HG03439 (cell line): Measurements from ENCODE around the gene SCGN.

Source experiments
- ATAC-seq: cut with Tn5 transposase; IDR thresholded peaks from one replicate; pipeline ENCODE4 v1.9.1; 2021; ENCODE audit warnings: mild to moderate bottlenecking, moderate library complexity; ENCODE audit not compliant: unreplicated experiment

SCGN gene

GRCh38 chr6:25684565-25684964, 32.5 kb downstream of the SCGN start:
- ATAC-seq: no peak

DNA sequence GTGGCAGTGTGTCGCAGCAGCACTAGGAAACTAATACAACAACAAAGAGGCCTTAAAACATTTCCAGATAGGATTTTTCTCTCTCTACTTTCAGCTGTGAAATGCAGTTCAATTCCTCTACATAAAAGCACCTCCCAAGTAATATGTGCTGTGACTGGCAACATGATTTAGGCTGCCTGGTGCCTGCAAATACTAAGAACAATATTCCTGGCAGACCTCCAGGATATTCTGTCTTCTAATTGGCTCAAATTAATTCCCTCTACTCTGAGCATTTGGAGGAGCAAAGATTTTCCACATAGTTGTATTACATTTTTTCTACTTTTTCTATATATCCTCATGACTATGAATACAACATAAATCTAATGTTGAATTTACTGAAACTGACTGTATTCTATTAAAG, 33.2 kb downstream of the SCGN start:
- ATAC-seq: no peak

DNA sequence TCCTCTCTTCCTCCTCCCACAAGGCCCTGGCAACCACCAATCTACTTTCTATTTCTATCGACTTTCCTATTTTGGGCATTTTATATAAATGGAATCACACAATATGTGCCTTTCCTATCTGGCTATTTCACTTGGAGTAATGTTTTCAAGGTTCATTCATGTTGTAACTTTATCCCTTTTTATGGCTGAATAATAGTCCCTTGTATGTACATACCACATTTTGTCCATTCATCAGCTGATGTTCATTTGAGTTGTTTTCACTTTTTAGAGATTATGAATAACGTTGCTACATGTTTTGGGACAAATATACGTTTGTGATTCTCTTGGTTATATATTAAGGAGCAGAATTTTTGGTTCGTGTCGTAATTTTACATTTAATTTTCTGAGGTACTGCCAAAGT, 33.9 kb downstream of the SCGN start:
- no peak for ATAC-seq

DNA sequence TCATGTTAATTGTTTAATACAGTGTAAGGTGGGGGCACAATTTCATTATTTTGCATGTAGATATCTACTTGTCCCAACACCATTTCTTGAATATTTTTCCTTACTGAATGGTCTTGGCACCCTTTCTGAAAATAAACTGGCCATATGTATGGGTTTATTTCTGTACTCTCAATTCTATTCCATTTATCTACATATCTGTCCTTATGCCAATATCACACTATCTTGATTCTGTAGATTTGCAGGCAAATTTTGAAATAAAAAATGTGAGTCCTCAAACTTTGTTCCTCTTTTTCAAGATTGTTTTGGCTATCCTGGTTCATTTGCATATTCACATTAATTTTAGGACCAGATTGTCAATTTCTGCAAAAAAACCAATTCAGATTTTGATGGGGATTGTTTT, 34.8 kb downstream of the SCGN start:
- ATAC-seq: no peak

DNA sequence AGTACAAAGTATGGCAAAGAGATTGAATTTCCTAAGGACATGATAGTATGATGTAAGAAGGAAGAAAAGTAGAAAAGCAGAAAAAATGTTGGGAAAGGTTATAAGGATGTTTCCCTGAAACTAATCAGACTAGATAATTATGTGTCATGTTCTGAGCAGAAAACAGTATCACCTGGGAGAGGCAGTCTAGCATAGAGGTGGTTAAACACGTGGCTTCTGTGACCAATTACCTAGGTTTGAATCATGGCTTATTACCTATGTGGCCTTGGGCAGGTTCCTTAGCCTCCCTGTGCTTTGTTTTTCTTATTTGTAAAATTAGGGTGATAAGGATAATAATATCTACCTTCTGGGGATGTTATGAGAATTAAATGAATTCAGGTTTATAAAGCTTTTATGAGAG, 38.0 kb downstream of the SCGN start:
- ATAC-seq: no peak

GRCh38 chr6:25691894-25692293, 39.9 kb downstream of the SCGN start:
- ATAC-seq: no peak

DNA sequence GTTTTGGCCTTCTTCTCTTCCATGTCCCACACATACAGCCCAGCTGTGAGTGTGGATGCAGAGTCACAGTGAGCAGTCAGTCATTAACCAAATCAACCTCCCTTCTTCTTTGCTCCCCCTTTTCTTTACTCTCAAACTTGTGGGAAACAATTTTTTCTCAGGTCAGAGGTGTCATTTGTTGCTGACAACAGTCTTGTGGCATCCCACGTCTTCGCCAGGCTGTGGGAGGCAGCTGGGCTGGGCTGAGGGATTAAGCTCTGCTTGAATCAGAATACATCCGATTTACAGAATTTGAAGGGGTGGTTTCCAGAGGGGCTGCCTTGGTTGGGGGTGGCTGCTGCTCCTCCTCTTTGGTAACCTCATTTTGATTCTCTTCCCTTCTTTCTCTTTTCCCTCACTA, 40.5 kb downstream of the SCGN start:
- no peak for ATAC-seq

DNA sequence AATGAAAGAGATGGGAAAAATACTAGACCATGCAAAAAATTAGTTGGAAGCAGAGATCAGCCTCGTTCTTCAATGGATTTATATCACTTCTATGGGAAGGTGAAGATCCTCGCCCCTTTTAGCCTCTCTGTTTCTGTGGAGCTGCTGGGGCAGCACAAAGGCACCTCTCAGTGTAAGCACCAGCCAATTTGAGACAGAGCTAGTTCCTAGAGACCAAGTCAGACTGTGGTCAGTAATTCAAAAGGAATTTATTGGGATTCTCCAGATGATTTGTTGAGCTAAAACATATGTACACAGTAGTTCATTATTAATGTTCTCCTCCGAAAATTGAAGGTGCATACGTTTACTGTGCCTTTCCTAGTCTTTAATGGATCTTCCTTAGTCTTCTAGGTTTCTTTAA, 42.4 kb downstream of the SCGN start:
- no peak for ATAC-seq

GRCh38 chr6:25695671-25696070, 43.7 kb downstream of the SCGN start:
- ATAC-seq: no peak

GRCh38 chr6:25697537-25698340, 45.7 kb downstream of the SCGN start:
- no peak for ATAC-seq

DNA sequence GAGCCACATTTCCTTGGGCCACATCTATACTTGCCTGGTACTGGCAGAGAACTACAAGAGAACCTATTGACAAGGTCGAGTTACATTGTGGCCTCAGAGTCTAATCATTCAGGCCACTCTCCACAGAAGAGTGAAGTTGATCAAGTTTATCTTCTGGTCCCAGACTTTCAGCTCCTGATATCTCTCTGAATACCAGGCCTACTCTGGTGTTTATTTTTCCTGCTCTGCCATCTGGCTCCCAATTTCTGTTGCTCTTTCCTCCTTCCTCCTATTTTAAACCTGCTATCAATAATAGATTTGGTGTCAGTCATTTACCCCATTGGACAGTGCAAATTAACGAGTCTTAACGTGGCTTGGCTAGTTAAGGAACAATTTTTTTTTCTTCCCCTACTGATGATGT, 46.6 kb downstream of the SCGN start:
- no peak for ATAC-seq

DNA sequence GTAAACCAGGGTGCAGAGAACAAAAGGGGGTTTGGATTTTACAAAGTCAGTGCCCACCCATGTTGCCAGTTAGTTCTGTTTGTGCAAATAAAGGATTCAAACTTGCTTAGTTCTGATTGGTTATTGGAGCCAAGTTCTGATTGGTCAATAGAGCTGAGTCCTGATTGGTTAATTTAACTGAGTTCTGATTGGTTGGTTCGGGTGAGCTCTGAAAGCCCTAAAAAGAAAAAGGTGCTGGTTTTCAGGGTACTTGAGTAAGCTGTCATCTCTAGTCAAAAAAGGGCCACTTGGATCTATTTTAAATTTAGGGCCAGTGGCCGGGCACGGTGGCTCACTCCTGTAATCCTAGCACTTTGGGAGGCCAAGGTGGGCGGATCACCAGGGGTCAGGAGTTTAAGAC, 47.6 kb downstream of the SCGN start:
- no peak for ATAC-seq

DNA sequence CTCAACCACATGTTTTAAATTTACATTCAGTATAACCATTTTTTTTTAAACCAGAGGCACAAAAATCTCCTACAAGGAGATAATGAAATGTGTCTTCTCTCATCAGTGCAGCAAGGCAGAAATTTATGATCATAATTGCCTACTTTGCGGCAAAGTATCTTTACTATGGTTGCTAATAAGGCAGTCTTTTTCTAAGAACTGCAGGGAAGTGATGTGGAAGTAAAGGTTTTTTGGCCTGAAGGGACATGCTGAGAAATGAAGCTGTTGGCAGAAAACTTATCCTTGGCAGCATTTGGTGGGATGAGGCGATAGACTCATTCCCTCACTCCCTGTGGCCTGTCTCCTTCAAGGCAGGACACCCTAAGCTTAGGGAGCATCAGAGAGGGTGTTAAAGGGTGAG, 48.7 kb downstream of the SCGN start:
- no peak for ATAC-seq

DNA sequence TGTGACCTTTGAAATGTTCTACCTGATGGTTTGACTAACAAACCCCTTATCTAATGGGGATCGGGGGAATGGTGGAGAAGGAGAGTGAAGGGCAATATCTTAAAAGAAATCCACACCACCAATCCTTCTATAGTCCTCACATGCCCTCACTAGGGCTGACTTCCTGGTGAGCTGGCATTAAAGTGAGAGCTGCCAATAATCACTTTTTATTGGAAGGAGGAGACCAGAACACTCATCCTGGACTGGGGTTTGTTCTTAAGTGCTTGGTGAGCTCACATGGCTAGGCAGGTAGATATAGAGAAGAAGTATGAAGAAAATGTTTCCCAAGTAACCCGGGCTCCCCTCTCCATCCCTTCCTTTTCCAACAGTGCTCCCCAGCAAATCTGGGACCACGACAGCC, 49.8 kb downstream of the SCGN start:
- ATAC-seq: no peak

DNA sequence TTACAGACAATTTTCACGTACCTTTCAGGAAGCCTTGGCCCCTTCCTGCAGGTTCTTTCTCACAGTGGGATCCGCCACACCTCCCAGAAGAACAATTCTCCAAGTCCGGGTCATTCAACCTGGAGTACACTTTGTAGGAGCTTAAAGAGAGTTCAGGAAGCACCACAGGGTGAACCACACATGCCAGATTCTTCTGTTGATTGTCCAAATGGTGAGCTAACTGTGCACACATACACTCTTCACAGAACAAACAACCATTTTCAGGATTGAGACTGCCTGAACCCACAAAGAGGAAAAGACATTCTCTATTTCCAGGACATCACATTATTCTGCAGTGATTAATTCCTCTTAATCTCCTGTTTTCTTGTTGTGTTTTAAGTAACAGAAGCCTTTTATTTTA, 51.0 kb downstream of the SCGN start:
- ATAC-seq: no peak

DNA sequence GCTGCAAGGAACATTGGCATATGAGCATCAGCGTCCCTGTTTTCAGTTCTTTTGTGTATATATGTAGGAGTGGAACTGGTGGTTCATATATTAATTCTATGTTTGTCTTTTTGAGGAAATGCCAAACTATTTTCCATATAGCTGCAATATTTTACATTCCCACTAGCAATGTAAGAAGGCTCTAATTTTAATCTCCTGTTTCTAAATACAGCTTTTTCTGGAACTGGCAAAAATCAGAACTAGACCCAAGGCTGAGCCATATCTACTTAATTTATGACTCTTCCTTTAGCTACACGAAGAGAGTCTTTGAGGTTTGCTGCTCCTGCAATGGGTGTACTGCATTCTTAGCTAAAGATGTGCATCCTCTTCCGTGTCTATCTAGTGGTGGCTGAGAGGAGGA, 52.0 kb downstream of the SCGN start:
- ATAC-seq: no peak

DNA sequence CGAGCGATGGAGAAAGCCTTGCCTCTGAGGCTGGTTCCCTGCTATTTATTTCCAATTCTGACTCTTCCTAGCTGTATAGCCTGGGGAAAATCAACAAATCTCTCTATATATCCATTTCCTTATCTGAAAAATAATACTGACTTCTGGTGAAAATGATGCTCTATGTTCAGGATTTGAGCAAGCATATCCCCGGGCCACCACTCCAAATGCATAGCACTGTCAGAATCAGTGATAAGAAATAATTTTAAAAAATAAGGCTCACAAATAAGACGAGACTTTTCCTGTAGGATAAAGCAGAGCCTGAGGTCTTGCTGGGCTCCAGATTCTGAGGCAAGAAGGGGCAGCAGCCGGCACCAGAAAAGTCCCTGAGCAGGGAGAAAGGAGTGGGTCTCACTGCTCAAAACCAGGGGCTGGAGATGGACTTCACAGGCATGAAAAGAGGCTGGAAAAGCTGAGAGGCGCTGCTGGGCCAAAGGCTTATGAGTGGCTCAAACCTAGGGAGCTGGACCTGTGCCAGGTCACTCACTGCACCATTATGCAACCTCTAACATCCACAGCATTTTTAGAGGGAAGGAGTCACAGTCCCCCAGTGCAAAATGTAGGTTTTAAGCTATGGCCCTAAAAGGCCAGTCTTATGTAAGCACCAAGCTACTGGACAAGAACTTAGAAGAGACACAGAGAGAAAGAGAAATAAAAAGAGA, 54.4 kb downstream of the SCGN start:
- ATAC-seq: no peak

DNA sequence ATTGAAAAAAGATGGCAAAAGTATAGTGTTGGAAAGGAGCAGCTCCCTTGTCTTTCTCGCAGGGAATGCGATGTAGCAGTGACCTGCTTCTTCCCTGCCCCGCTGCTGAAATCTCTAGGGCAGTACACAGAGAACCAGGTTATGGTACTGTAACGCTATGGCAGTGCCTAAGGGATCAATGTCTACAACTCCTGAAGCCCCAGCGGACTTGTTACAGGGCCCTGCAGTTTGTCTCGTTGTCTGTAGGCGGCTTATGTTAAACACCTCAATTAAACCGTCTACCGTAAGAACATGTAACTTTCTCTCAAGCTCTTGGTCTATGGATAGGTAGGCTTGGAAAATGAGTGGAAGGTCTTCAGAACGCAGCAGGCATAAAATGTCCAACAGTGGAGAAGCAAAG, 57.7 kb downstream of the SCGN start:
- no peak for ATAC-seq

DNA sequence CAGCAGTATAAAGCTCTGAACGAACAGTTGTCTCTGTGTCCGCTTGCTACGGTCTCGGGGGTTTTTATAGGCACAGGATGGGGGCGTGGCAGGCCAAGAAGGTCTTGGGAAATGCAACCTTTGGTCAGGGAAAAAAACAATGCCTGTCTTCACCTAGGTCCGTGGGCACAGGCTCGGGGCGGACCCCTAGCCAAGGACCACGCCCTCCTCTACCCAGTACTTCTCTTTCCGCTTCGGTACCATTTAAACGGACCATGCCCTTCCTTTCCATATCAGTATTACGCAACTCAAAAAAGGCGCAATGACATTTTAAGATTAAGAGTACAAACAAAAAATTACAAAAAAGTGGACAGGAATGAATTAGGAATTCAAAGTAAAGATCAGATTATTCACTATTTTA, 58.3 kb downstream of the SCGN start:
- no peak for ATAC-seq

GRCh38 chr6:25713824-25714223, 61.8 kb downstream of the SCGN start:
- ATAC-seq: no peak

GRCh38 chr6:25714765-25715164, 62.8 kb downstream of the SCGN start:
- no peak for ATAC-seq

GRCh38 chr6:25715794-25716193, 63.8 kb downstream of the SCGN start:
- no peak for ATAC-seq
